ENCODE measurements around the gene PFKL.

The PFKL gene
- total RNA-seq, result 146 to 256 (median 236) reads per million in 3 experiments

DNA sequence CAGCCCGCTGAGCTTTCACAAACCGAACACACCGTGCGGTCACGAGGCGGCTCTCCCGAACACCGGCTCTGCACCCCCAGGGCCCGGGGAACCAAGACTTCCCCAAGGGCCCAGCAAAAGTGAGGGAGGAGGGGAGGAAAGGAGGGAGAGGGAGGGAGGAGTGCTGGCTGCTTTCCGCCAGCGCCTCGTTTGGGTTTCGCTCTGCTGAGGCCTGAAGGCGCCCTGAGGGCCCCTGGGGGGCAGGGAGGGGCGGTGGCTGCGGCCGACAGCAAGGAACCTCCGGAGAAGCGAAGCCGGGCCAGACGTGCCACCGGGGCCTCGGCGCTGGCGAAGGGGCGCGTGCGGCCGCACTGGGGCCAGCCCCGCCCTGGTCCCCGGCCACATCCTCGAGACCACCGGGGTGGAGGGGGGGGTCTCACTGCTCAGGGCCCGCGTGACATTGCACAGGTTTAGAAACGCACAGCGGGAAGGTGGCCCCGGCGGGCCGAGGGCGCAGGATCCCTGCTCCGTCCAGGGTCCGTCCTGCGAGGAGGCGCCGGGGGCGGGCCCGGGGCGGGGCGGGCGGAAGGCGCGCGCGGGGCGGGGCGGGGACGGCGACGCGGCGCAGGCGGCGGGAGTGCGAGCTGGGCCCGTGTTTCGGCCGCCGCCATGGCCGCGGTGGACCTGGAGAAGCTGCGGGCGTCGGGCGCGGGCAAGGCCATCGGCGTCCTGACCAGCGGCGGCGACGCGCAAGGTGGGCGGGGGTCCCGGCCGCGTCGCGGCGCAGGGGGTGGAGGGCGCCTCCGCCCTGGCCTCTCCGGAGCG, at the start of gene PFKL:
PFKL (plus strand) TSS at position 596 of the 804 bp plus-strand sequence; CDS start at position 649, 53 bp downstream.
- peak; percentile 39 for DNase-seq

DNA sequence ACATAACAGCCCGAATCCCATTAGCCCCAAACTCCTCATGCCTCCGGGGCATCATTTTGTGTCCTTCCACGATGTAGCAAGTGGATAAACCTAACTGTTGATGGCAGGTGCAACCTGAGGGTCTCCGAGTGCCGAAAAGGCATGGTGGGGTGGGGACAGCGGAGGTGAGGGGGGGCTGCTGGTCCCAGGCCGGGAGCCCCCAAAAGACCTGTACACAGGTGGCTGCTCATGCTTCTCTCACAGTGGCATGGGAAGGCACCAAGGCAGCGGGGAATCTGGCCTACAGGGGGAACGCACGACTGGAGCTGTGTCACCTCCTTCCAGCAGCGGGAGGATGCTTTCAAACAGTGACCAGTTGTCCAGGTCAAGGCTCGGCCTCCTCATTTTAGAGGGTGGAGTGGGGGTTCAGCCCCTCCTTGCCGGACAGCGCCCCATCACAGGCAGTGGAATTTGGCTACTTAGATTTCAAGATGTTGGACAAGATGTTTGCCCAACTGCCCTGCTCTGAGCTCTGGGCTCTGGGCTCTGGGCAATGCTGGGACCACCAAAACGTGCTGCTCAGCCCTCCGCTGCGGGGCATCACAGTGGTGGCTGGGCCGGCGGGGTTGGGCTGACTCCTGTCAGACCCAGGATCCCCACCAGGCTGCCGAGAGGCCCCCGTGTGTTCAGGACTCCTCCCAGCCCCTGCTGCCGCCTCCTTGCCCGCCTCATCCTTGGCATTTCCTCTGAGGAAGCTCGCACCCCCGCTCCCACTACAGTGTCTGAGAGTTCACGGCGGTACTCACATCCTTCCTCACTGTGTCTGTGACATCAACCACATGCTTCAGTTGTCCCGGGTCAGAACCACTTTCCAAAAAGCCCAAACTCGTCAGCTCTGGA, 45.8 kb upstream of the PFKL start:
- no peak for DNase-seq

GRCh38 chr21:44255511-44255981, 44.3 kb upstream of the PFKL start:
- DNase-seq, result no peak

DNA sequence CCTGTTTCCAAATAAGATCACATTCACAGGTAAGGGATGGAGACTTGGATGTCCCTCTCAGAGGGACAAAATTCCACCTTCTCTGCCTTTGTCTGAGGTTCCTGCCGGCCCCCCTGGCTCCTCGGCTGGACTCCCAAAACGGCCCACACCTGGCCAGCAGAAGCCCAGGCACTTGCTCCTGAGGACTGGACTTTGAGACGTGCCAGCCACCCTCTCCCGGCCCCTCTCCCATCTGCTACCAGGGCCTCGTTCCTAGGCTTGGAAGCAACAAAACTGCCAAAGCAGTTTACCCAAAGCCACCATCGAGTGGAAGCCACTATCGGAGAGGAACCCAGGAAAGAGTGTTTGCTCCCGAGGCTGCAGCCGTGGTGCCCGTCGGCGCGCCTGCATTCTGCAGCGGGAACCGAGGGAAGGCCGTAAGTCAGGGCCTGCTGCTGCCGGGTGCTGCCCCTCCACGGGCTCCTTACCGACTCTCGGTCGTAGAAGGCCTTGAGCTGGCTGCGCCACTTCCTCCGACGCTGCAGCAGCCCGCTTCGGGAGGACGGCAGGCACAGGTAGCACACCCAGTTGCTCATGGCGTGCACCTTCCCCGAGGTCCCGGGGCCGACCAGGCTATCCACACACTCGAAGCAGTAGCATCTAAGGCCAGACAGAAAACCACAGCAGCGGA, 41.7 kb upstream of the PFKL start:
- DNase-seq, result no peak

DNA sequence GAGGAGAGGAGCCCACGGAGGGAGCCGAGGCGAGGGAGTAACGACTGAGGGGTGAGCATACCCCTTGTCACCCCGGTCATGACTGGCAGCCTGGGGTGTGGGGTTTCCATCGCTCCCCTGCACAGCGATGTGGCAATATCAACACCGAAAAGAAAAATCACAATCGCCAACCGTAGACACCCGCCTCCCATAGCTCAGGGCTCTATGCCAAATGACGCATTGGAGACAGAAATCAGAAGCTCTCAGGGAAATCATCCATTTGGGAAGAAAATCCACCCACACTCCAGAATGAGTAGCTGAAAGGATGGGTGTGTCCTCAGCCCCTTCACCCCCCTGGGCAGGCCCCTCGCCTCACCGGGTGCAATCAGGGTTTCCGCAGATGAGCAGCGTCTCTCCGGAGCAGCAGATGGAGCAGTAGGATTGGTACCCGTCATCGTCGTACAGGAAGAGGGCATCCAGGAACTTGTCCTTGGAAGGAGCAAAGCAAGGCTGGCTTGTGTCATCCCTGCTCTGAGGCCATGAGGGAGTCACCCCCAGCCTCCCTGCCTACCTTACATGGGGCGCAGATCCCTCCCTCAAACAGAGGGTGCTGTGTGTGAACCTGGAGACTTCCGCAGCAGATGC, 40.7 kb upstream of the PFKL start:
- DNase-seq, result no peak

GRCh38 chr21:44260066-44260465, 39.8 kb upstream of the PFKL start:
- DNase-seq, result no peak

DNA sequence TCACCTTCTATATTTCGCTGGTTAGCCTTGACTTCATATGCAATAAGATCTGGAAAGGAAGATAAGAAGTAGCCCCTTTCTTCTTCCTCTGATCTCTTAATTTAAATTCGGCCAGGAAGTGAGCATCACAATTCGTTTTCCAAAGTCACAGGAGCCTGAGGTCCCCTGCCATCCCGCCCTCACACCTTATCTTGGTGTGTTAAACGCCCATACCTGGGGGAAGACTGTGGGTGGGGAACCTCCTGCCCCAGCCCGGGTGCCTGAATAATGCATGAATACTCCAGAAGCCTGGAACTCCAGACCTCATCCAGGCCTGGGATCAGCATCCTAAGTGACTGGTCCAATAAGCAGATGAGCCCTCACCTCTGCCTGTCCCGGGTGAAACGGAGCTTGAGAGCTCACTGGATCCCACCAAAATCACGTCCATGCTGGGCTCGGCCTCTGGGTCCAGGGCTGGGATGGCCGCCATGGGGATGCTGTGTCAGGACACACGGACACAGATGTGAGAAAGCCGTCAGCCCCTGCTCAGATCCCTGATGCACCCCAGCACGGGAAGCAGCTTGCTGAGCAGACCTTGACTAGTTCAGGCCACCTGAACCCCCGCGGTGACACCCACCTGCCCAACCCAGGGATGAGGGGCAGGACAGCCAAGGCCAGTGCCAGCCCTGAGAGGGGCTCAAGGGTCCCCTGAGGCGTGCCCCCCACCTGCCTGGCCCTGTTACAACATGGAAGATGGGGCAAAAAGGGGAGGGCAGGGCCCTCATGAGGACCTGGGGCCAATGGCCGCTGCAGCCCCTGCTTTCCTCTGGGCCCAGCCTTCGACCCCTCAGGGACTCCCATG, 38.8 kb upstream of the PFKL start:
- DNase-seq, result no peak

DNA sequence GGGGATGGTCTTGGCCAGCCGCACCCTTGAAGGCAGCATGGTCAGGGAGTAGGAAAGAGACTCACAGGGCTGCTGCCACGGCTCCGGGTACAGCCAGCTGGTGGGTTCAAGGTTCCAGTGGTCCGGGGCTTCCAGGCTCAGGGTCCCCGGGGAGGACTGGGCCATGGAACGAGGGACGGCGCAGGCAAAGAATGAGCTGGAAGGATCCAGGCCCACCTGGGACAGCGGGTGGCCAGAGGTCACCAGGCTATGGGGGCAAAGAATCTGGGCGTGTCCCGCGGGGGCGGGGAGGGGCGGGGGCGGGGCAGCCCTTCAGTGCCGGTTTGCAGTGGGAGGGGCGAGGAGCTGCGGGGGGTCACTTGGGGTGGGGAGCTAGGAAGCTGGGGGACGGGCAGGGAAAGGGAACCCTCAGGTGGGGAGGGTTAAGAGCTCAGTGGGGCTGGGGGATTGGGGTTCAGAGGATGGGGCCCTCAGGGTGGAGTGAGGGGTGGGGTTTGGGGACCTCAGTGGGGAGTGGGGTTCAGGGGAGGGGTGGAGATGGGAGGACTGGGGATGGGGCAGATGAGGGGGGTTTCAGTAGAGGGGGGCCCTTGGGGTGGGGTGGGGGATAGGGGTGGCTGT, 38.1 kb upstream of the PFKL start, which contains the start of gene DNMT3L:
DNMT3L (minus strand) TSS at position 223 of the 621 bp plus-strand sequence. CDS start 638 bp downstream, outside the sequence.
- no peak for DNase-seq

DNA sequence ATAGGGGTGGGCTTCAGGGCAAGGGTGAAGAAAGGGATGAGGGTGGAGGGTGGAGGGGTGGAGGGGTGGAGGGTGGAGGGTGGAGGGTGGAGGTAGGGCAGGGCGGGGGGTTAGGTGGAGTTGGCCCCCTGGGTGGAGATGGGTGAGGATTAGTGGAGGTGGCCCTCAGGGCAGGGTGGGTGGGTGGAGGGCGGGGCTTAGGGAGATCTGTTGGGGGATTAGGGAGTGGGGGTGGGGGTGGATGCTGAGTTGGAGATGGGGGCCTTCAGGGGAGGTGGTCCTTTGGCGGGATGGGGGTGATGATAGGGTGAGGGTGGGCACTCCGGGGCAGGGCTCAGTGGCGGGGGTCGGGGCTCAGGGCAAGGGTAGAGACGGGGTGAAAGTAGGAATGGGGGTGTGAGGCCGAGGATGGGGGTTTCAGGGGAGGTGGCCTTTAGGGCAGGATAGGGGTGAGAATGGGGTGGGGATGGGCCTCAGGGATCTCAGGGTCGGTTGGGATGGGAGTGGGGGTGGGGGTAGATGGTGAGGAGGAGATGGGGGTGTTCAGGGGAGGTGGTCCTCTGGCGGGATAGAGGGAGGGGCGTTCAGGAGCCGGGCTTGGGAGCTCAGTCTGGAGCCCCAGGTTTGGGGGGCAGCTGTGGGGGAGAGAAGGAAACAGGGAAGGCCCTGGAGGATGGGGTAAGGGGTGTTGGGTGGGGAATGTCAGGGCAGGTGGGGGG, 37.4 kb upstream of the PFKL start:
- DNase-seq, result no peak

- no peak for DNase-seq
These were observed 36.6 kb upstream of the PFKL start for GRCh38 chr21:44263221-44263760.

DNA sequence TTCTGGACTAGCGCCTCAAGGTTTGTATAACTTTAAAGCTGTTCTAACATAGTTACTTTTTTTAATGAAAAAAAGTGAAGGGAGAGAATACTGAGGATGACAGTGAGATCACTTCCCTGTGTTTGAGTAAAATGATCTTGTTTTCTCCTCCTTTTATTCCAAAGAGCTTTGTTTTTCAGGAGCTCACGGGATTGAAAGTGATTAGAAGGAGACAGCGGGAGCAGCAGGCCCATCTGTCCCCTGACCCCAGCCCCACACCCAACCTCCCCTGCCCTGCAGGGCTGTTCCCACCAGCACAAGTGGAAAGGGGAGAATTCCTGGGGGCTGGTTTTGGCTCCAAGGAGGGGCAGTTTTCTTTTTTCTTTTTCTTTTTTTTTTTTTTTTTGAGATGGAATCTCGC, 36.1 kb upstream of the PFKL start:
- DNase-seq, result no peak

- no peak for DNase-seq
These were observed 34.1 kb upstream of the PFKL start for GRCh38 chr21:44265734-44266270.

GRCh38 chr21:44267655-44268142, 32.2 kb upstream of the PFKL start:
- peak; percentile 11 for DNase-seq

DNA sequence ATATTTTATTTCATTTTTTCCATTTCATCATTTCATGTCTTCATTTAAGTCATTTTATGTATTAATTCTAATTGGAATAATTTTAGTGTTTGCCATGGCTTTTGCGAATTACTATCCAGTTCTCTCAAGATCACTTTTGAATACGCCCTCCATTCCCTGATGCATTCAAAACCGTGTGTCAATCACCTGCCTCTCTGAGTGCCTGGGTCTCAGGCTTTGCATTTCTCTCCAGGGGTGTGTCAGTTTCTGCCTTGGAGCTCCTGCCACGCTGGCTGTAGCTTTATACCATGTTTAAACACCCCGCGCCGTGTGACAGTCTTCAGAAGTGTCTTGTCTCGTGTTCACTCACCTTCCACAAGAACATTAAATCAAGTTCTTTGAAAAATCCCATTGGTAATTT, 30.8 kb upstream of the PFKL start:
- DNase-seq, result no peak

GRCh38 chr21:44271558-44272283, 28.1 kb upstream of the PFKL start:
- DNase-seq, result no peak

DNA sequence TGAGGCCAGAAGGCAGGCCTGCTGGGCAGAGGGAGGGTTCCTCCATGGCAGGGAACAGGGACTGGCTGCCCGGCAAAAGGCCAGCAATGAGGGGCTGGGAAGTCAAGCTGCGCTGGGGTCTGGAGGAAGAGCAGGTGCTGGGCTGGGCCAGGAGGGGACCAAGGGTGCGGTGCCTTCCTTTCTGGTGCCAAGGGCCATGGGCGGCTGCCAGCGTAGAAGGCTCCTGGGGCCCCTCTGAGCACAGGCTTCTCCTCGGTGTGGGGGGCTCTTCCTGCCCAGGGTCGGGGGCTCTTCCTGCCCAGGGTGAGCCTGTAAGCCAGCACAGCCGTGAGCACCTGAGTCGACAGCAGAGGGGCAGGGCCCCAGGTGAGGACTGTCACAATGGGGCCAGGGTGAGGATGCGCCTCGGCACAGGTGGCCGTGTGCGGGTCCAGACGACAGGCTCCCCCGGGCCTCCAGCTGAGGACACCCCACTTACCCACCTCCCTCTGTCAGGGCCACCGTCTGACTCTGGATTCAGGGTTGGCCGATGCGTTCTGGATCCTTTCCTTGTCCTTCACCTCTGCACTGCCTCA, 27.5 kb upstream of the PFKL start:
- no peak for DNase-seq

DNA sequence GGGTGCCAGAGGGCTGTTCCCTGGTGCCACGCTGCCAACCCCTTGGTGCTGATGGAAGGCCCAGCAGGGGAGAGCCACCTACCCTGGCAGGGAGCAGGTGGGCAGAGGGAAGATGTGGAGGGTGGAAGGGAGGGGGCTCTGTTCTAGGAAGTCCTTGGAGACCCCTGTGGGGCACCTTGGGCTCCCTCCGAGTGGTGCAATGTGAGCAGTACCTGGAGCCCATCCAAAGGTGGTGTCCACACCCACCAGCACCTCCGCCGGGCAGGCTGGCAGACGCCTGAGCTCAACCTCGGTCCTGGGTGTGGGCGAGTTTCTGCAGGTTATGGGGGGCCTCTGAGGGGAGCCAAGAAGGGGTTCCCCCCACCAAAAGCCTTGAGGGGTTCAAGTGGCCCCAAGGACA, 26.8 kb upstream of the PFKL start:
- no peak for DNase-seq

DNA sequence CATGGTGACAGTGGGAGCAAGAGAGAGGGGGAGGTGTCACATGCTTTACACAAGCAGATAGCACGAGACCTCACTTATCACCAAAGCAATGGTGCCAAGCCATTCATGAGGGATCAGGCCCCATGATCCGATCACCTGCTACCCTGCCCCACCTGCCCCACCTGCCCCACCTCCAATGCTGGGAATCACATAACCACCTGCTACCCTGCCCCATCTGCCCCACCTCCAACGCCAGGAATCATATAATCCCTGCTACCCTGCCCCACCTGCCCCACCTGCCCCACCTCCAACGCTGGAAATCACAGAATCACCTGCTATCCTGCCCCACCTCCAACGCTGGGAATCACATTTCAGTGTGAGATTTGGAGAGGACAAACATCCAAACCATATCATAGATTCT, 24.8 kb upstream of the PFKL start:
- DNase-seq, result no peak

Data from central memory CD4-positive, alpha-beta T cell (primary cell).